CD4-positive, alpha-beta T cell (primary cell): ENCODE data around the gene MASP2. TPM values are rescaled to one million over a fixed set of nuclear protein-coding genes. Genes with fewer than 3 reads are reported as not detected.

Experiments
- ATAC-seq: fragments of 200-7000 bp; cut with Tn5 transposase; one replicate; pipeline ENCODE4 v1.10.0; 2022; ENCODE audit warnings: mild to moderate bottlenecking; ENCODE audit not compliant: poor library complexity
- CTCF ChIA-PET: fragments of 350-600 bp; sonication (Branson Sonifier 250); formaldehyde crosslinking; loops from one replicate; lab custom pipeline; 2021; ENCODE audit warnings: antibody characterized with exemption, inconsistent platforms; lab: Charles Lee
- POLR2A ChIA-PET: fragments of 350-600 bp; sonication (Branson Sonifier 250); formaldehyde crosslinking; loops from one replicate; lab custom pipeline; 2021; ENCODE audit warnings: antibody characterized with exemption, inconsistent platforms; lab: Charles Lee
- DNase-seq, 14 experiments: peaks; one replicate each; pipeline ENCODE4 v3.0.0-alpha.2; 2013 to 2020; ENCODE audit warnings: mixed read lengths in 2 of 14
- H3K27ac ChIP-seq, 2 donors: one replicate each; pipeline versions ENCODE4 v1.5.1 to v1.7.0; 2013; ENCODE audit warnings: low read length in 2 of 2, low read depth in 1 of 2, mild to moderate bottlenecking in 1 of 2
- H3K27me3 ChIP-seq, 2 experiments: 1 replicate in 1 of 2; 2 replicates in 1 of 2; pipeline versions ENCODE4 v1.6.1 to v1.7.0; 2013; ENCODE audit warnings: low read length in 2 of 2, control low read depth in 1 of 2, mild to moderate bottlenecking in 1 of 2, moderate library complexity in 1 of 2; ENCODE audit not compliant: insufficient read depth in 2 of 2, control insufficient read depth in 1 of 2
- H3K36me3 ChIP-seq: one replicate; pipeline ENCODE4 v1.6.1; 2013; ENCODE audit warnings: low read length, control low read depth; ENCODE audit not compliant: insufficient read depth
- H3K4me1 ChIP-seq: one replicate; pipeline ENCODE4 v1.6.1; 2013; ENCODE audit warnings: low read length, control low read depth; ENCODE audit not compliant: insufficient read depth
- H3K4me3 ChIP-seq: one replicate; pipeline ENCODE4 v1.5.1; 2013; ENCODE audit warnings: mild to moderate bottlenecking, low read length, moderate library complexity
- H3K9me3 ChIP-seq, 2 experiments: 1 replicate in 1 of 2; 2 replicates in 1 of 2; pipeline versions ENCODE4 v1.6.1 to v1.7.0; 2013; ENCODE audit warnings: low read length in 2 of 2, mild to moderate bottlenecking in 2 of 2, control low read depth in 1 of 2, moderate library complexity in 1 of 2; ENCODE audit not compliant: control insufficient read depth in 1 of 2, insufficient read depth in 1 of 2
- H3K27ac Mint-ChIP-seq: one replicate; pipeline ENCODE4 v1.8.0; 2020; ENCODE audit warnings: mixed read lengths
- H3K27me3 Mint-ChIP-seq: one replicate; pipeline ENCODE4 v1.8.0; 2021; ENCODE audit warnings: mixed read lengths
- H3K36me3 Mint-ChIP-seq: one replicate; pipeline ENCODE4 v1.8.0; 2021; ENCODE audit warnings: low read depth, mixed read lengths
- H3K4me1 Mint-ChIP-seq: one replicate; pipeline ENCODE4 v1.8.0; 2021; ENCODE audit warnings: low read depth, mixed read lengths
- H3K4me3 Mint-ChIP-seq: one replicate; pipeline ENCODE4 v1.8.0; 2020; ENCODE audit warnings: mild to moderate bottlenecking, mixed read lengths
- H3K9me3 Mint-ChIP-seq: one replicate; pipeline ENCODE4 v1.8.0; 2020; ENCODE audit warnings: mixed read lengths
- intact Hi-C, 2 experiments: fragments of 100-400 bp; cut with DNase I in 1 of 2; cut with micrococcal nuclease in 1 of 2; formaldehyde crosslinking; loops; one replicate each; pipeline versions ENCODE4 v1.15.1 to v1.9.0; 2023 to 2025; cut with DNase I, micrococcal nuclease
- total RNA-seq, 174 experiments: library from RNA in 2 of 174; stranded (reverse) in 2 of 174; gene quantifications; one replicate each; pipeline ENCODE4 v1.2.3 and lab custom pipeline; 2021 to 2026
- TF ChIP-seq, protein P1 (sequence below): fragments of 200-600 bp; IDR thresholded peaks from one replicate; pipeline ENCODE4 v1.8.0; 2022; ENCODE audit warnings: antibody characterized with exemption, mild to moderate bottlenecking

MASP2 gene
- total RNA-seq, 2 experiments from 2014 or later = 0.27 to 0.53 TPM

DNA sequence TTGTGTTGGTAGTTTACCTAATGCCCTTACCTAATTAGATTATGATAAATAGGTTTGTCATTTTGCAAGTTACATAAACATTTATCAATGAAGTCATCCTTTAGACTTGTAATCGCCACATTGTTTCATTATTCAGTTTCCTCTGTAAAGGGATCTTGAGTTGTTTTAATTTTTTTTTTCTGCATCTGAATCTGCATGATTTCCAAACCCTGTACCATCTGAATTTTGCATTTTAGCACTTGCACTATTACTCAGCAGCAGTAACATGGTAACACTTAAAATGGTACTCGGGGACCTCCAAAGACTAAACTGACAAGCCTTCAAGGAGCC lies 22.2 kb downstream of the MASP2 start:
- ChIA-PET POLR2A (no interaction called here), CTCF (interaction anchor here (2.0 kb wide), 1 partner anchor 13 kb away, joined by 8 read pairs; no protein-coding TSS in a partner anchor)
- no peak overlapping the region for H3K27ac Mint-ChIP-seq

DNA sequence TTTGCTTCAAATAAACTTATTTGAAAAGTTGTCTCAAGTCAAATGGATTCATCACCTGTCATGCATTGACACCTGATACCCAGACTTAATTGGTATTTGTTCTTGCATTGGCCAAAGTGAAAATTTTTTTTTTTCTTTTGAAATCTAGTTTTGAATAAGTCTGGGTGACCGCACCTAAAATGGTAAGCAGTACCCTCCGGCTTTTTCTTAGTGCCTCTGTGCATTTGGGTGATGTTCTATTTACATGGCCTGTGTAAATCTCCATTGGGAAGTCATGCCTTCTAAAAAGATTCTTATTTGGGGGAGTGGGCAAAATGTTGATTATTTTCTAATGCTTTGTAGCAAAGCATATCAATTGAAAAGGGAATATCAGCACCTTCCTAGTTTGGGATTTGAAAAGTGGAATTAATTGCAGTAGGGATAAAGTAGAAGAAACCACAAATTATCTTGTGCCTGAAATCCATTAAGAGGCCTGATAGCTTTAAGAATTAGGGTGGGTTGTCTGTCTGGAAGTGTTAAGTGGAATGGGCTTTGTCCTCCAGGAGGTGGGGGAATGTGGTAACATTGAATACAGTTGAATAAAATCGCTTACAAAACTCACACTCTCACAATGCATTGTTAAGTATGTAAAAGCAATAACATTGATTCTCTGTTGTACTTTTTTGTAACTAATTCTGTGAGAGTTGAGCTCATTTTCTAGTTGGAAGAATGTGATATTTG lies 22.7 kb downstream of the MASP2 start:
- POLR2A ChIA-PET = no interaction called here
- Histone ChIP-seq H3K27me3 (no peaks in the 10 kb centered on the region), H3K36me3 (peaks cover 74% of the 10 kb centered on the region), H3K4me1 (no peaks in the 10 kb centered on the region), H3K9me3 (no peaks in the 10 kb centered on the region), H3K4me3 (no peak overlapping the region), H3K27ac (no peak overlapping the region)
- no peak overlapping the region for H3K4me3 Mint-ChIP-seq
- peaks cover 37% of the 10 kb centered on the region for H3K4me1 Mint-ChIP-seq
- intact Hi-C loops = no loop called here
- ATAC-seq (no peak), DNase-seq (no peak)
- CTCF ChIA-PET = interaction anchor here (2.0 kb wide), 1 partner anchor 13 kb away, joined by 8 read pairs; no protein-coding TSS in a partner anchor
- no peak overlapping the region for H3K27ac Mint-ChIP-seq
- H3K36me3 Mint-ChIP-seq = peaks cover 87% of the 10 kb centered on the region
- TF ChIP-seq, protein P1, sequence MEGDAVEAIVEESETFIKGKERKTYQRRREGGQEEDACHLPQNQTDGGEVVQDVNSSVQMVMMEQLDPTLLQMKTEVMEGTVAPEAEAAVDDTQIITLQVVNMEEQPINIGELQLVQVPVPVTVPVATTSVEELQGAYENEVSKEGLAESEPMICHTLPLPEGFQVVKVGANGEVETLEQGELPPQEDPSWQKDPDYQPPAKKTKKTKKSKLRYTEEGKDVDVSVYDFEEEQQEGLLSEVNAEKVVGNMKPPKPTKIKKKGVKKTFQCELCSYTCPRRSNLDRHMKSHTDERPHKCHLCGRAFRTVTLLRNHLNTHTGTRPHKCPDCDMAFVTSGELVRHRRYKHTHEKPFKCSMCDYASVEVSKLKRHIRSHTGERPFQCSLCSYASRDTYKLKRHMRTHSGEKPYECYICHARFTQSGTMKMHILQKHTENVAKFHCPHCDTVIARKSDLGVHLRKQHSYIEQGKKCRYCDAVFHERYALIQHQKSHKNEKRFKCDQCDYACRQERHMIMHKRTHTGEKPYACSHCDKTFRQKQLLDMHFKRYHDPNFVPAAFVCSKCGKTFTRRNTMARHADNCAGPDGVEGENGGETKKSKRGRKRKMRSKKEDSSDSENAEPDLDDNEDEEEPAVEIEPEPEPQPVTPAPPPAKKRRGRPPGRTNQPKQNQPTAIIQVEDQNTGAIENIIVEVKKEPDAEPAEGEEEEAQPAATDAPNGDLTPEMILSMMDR = no peak
- no peaks in the 10 kb centered on the region for H3K27me3 Mint-ChIP-seq
- no peaks in the 10 kb centered on the region for H3K9me3 Mint-ChIP-seq

More for the DNA sequence above, 22.2 kb downstream of the MASP2 start:
- Mint-ChIP-seq H3K27me3 (no peaks in the 10 kb centered on the region), H3K9me3 (no peaks in the 10 kb centered on the region), H3K4me3 (no peak overlapping the region), H3K36me3 (peaks cover 87% of the 10 kb centered on the region), H3K4me1 (peaks cover 37% of the 10 kb centered on the region)
- no peak overlapping the region for H3K27ac ChIP-seq
- H3K4me3 ChIP-seq = no peak overlapping the region
- intact Hi-C loops = no loop called here
- no peak for ATAC-seq
- H3K9me3 ChIP-seq = no peaks in the 10 kb centered on the region
- DNase-seq = no peak
- TF ChIP-seq, protein P1 = no peak
- no peaks in the 10 kb centered on the region for H3K4me1 ChIP-seq
- H3K27me3 ChIP-seq = no peaks in the 10 kb centered on the region
- H3K36me3 ChIP-seq = peaks cover 71% of the 10 kb centered on the region

DNA sequence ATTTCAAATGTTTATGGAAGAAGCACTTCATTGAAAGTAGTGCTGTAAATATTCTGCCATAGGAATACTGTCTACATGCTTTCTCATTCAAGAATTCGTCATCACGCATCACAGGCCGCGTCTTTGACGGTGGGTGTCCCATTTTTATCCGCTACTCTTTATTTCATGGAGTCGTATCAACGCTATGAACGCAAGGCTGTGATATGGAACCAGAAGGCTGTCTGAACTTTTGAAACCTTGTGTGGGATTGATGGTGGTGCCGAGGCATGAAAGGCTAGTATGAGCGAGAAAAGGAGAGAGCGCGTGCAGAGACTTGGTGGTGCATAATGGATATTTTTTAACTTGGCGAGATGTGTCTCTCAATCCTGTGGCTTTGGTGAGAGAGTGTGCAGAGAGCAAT lies 23.8 kb downstream of the MASP2 start:
- TF ChIP-seq, protein P1 = no peak
- Histone ChIP-seq H3K27me3 (no peaks in the 10 kb centered on the region), H3K9me3 (no peaks in the 10 kb centered on the region), H3K36me3 (peaks cover 85% of the 10 kb centered on the region), H3K4me3 (no peak overlapping the region), H3K27ac (no peak overlapping the region), H3K4me1 (peaks cover under 1% of the 10 kb centered on the region)
- H3K9me3 Mint-ChIP-seq = no peaks in the 10 kb centered on the region
- ATAC-seq = no peak
- H3K4me3 Mint-ChIP-seq = no peak overlapping the region
- H3K4me1 Mint-ChIP-seq = peaks cover 44% of the 10 kb centered on the region
- intact Hi-C loops = no loop called here
- ChIA-PET POLR2A (no interaction called here), CTCF (no interaction called here)
- DNase-seq = no peak
- H3K36me3 Mint-ChIP-seq = peaks cover 96% of the 10 kb centered on the region
- H3K27ac Mint-ChIP-seq = no peak overlapping the region
- no peaks in the 10 kb centered on the region for H3K27me3 Mint-ChIP-seq
